Omental fat pad (tissue), 4 donors: Measurements from ENCODE around the gene SAMD11. TPM values are rescaled to one million over a fixed set of nuclear protein-coding genes. Genes with fewer than 3 reads are reported as not detected.

ENCODE experiments used
- ATAC-seq: fragments of 150-250 bp; one replicate; pipeline ENCODE4 v1.9.1; 2016; ENCODE audit warnings: mild to moderate bottlenecking, moderate library complexity; ENCODE audit not compliant: low FRiP score
- DNase-seq: peaks from one replicate; pipeline ENCODE4 v3.0.0-alpha.2; 2019; ENCODE audit warnings: low spot score
- total RNA-seq, 4 donors: library from RNA; depleted of rRNA; stranded (reverse); fragments of >200 nt; gene quantifications; one replicate each; pipeline ENCODE4 v1.1.0, GENCODE V29; 2016
- TF ChIP-seq, protein P1 (sequence below), 3 donors: fragments of 450-650 bp; IDR thresholded peaks; one replicate each; pipeline ENCODE4 v1.5.1; 2016 to 2017; ENCODE audit warnings: antibody characterized with exemption in 3 of 3, mild to moderate bottlenecking in 3 of 3, moderate library complexity in 2 of 3

Gene SAMD11
- total RNA-seq, 4 donors from 2014 or later: 0.96 to 7.7 (median 1.3) TPM

GRCh38 chr1:950268-950667 is 26.5 kb downstream of the SAMD11 start:
- ATAC-seq (no peak), DNase-seq (no peak)
- TF ChIP-seq, protein P1, sequence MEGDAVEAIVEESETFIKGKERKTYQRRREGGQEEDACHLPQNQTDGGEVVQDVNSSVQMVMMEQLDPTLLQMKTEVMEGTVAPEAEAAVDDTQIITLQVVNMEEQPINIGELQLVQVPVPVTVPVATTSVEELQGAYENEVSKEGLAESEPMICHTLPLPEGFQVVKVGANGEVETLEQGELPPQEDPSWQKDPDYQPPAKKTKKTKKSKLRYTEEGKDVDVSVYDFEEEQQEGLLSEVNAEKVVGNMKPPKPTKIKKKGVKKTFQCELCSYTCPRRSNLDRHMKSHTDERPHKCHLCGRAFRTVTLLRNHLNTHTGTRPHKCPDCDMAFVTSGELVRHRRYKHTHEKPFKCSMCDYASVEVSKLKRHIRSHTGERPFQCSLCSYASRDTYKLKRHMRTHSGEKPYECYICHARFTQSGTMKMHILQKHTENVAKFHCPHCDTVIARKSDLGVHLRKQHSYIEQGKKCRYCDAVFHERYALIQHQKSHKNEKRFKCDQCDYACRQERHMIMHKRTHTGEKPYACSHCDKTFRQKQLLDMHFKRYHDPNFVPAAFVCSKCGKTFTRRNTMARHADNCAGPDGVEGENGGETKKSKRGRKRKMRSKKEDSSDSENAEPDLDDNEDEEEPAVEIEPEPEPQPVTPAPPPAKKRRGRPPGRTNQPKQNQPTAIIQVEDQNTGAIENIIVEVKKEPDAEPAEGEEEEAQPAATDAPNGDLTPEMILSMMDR (IDR thresholded peaks at IDR 0.05): no peak

DNA sequence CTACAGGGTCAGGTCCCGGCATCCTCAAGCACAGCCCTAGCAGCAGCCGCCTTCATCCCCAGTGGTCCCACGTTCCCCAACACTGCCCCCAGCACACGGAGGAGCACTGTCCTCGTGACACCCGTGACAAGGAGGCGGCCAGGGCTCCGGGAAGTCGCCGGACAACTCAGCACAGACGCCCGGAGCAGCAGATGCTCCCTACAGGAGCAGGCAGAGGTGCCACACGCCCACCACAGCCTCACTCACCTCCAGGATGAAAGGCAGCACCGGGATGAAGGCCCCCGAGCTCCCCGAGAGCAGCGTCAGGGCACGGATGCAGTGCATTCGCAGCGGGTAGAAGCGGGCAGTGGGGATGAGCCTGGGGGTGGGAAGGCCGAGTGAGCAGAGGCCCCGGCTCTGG is 27.2 kb downstream of the SAMD11 start:
- ATAC-seq (no peak), DNase-seq (no peak)
- TF ChIP-seq, protein P1 (IDR thresholded peaks at IDR 0.05): no peak

DNA sequence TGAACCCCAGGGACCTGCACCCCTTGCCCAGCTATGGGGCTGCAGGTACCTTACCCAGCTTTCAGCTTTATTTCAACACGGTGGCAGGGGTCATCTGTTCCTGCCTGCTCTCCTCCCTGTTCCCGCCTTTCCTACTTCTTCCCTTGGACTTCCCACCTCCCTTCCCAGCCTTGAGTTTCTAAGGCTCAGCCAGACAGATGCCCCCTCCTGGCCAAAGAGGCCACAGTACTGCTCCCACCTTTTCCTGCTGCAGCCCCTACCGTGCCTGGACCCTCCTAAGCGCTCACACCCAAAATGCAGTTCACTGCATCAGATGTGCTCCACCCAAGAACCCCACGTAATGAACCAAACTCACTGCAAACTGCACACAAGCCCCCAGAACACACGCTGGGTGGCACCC is 27.6 kb downstream of the SAMD11 start:
- no peak for ATAC-seq
- TF ChIP-seq, protein P1 (IDR thresholded peaks at IDR 0.05): no peak
- no peak for DNase-seq

- ATAC-seq: no peak
- no peak for DNase-seq
These were observed 28.5 kb downstream of the SAMD11 start for GRCh38 chr1:952201-952600.

GRCh38 chr1:952603-953002 is 28.9 kb downstream of the SAMD11 start:
- DNase-seq: no peak
- no peak for ATAC-seq
- TF ChIP-seq, protein P1 (IDR thresholded peaks at IDR 0.05): no peak

More at GRCh38 chr1:952201-952600, 28.5 kb downstream of the SAMD11 start:
- TF ChIP-seq, protein P1 (IDR thresholded peaks at IDR 0.05): no peak

DNA sequence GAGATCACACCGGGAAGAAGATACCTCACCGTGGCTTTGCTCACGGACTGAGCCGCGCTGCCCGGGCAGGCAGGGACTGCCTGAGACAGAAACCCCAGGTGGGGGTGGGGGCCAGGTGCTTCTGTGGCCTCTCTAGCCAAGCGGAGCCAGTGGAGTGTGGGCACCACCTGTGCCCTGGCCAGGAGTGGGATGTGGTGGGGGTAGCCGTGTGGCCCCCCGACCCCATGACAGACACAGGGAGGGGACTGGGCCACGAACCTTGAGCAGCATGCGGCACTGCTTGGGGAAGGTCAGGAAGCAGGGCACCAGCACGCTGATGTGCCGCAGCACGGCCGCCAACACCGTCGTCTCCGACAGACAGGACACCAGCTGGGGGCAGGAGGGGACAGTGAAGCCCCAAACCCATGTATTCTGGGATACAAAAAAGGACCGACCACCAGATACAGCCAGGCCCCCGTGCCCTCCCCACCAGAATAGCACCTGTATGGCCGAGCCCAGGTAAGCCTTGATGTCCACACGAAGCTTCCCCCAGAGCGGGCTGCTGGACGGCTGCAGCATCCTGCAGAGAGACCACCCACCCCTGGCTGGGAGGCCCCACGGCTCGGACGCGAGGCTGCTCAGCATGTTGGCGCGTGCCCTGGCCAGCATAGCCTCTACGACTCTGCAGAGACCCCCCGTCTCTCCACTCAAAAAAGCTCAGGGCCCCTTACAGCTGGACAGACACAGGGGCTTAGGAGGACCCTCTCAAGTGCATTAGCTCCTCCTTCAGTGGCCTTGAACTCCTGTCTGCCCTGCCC is 30.0 kb downstream of the SAMD11 start:
- ATAC-seq: no peak
- DNase-seq: no peak

More for the DNA sequence above, 30.0 kb downstream of the SAMD11 start:
- TF ChIP-seq, protein P1 (IDR thresholded peaks at IDR 0.05): no peak
